ENCODE results near the gene TRAPPC11. TPM values are rescaled to one million over a fixed set of nuclear protein-coding genes. Genes with fewer than 3 reads are reported as not detected.

Gene TRAPPC11
- polyA plus RNA-seq, 1 of the 3 experiments (the other 2 are of a cell fraction): 18.8 TPM

GRCh38 chr4:183760326-183760725 is 101.2 kb downstream of the TRAPPC11 start:
- DNase-seq: no peak
- TF ChIP-seq YY1 (IDR thresholded peaks at IDR 0.05; ENCODE audit: low read depth): no peak
- Histone ChIP-seq H4K20me1 (ENCODE audit: insufficient read depth) (no peaks in the 10 kb centered on the region), H3K4me3 (ENCODE audit: low read depth in 2 of 2, low read length in 1 of 2) (no peak overlapping the region), H3K9me2 (no peaks in the 10 kb centered on the region), H3K9me3 (no peaks in the 10 kb centered on the region), H3K79me2 (ENCODE audit: insufficient read depth) (no peaks in the 10 kb centered on the region), H3K9ac (no peak overlapping the region), H3K4me2 (no peak overlapping the region), H3K27ac (ENCODE audit: low read depth in 2 of 2, low read length in 1 of 2) (no peak overlapping the region), H2AFZ (ENCODE audit: low read depth) (no peak overlapping the region), H3F3A (replicated peaks; ENCODE audit: insufficient read depth) (no peaks in the 10 kb centered on the region), H3K4me1 (ENCODE audit: control insufficient read depth in 1 of 2, insufficient read depth in 2 of 2, low read depth in 1 of 2, low read length in 1 of 2) (no peaks in the 10 kb centered on the region), H3K36me3 (replicated peaks in 1 of 2; ENCODE audit: control insufficient read depth in 1 of 2, insufficient read depth in 2 of 2, low read length in 1 of 2) (no peaks in the 10 kb centered on the region), H3K27me3 (ENCODE audit: insufficient read depth) (no peaks in the 10 kb centered on the region)
- CTCF ChIA-PET: interaction anchor here (1.7 kb wide), 1 partner anchor 11 kb away, joined by 3 read pairs; no protein-coding TSS in a partner anchor
- 53% methylated on average over 1 of the region's 1 CpG for WGBS (ENCODE audit: low lambda C conversion rate)
- POLR2A ChIA-PET: no interaction called here

Small RNA genes lying within 50 kb of the gene (small RNA-seq; reads per million reads assigned to genes)
- gene RNU6-1053P (0 to 0.10 (median 0) reads per million in 7 experiments), gene RNU6-335P (0 to 4.2 (median 0) reads per million in 7 experiments), gene RNU6-479P (0 to 6.2 (median 0) reads per million in 7 experiments)

Other genes starting within 250 kb of the TRAPPC11 start
- 8.3 and 10.6 TPM in 2 replicates for gene CDKN2AIP, start 214.7 kb upstream of the TRAPPC11 start, polyA plus RNA-seq (2012; rRNA removed)
- gene ING2, start 154.2 kb upstream of the TRAPPC11 start, polyA plus RNA-seq (2012; rRNA removed): 14.1 and 15.1 TPM in 2 replicates
- gene RWDD4, start 108 bp upstream of the TRAPPC11 start, polyA plus RNA-seq (2012; rRNA removed): 7.3 and 7.7 TPM in 2 replicates
- 0.16 and 0.49 TPM in 2 replicates for gene STOX2, start 246.0 kb downstream of the TRAPPC11 start, polyA plus RNA-seq (2012; rRNA removed)